HepG2 (cell line): Measurements from ENCODE around the gene AIF1. TPM values are rescaled to one million over a fixed set of nuclear protein-coding genes. Genes with fewer than 3 reads are reported as not detected.

Experiments
- AKAP8 ChIP-seq: sonication (generic); formaldehyde crosslinking; IDR thresholded peaks from 2 replicates; pipeline ENCODE4 v1.5.1; 2020; ENCODE audit warnings: mild to moderate bottlenecking, missing genetic modification reagents
- ATF7 ChIP-seq, 2 experiments: fragments of 450-650 bp in 1 of 2; sonication (generic) in 1 of 2; formaldehyde crosslinking in 1 of 2; IDR thresholded peaks; 2 replicates each; pipeline versions ENCODE4 v1.4.0 to v1.6.1; 2016 to 2020; ENCODE audit warnings: antibody characterized with exemption in 1 of 2, mild to moderate bottlenecking in 1 of 2, missing genetic modification reagents in 1 of 2
- FIP1L1 ChIP-seq: fragments of 200-400 bp; formaldehyde crosslinking; IDR thresholded peaks from 2 replicates; pipeline ENCODE4 v1.6.1; 2018; ENCODE audit warnings: low read depth, mild to moderate bottlenecking, low read length, moderate library complexity, borderline replicate concordance; ENCODE audit not compliant: insufficient read depth
- HDAC6 ChIP-seq: fragments of 200-600 bp; sonication (generic); IDR thresholded peaks from 2 replicates; pipeline ENCODE4 v1.7.0; 2017; ENCODE audit warnings: mild to moderate bottlenecking, antibody characterized with exemption, low read length, low read depth
- HNRNPL ChIP-seq: fragments of 200-400 bp; formaldehyde crosslinking; IDR thresholded peaks from 2 replicates; pipeline ENCODE4 v1.6.1; 2017; ENCODE audit warnings: mild to moderate bottlenecking, low read depth, low read length
- HNRNPLL ChIP-seq: fragments of 200-400 bp; formaldehyde crosslinking; IDR thresholded peaks from 2 replicates; pipeline ENCODE4 v1.6.1; 2017; ENCODE audit warnings: mild to moderate bottlenecking, low read depth, low read length; ENCODE audit not compliant: poor library complexity, severe bottlenecking
- ISX ChIP-seq: sonication (generic); formaldehyde crosslinking; conservative IDR thresholded peaks from 2 replicates; pipeline ENCODE4 v1.5.0; 2020; ENCODE audit warnings: missing genetic modification reagents
- MBNL3 ChIP-seq: fragments of 250-450 bp; sonication (Bioruptor Pico); conservative IDR thresholded peaks from 2 replicates; pipeline ENCODE4 v1.8.0; 2022; ENCODE audit warnings: mild to moderate bottlenecking, inconsistent platforms
- MTA1 ChIP-seq: sonication (generic); formaldehyde crosslinking; IDR thresholded peaks from 2 replicates; pipeline ENCODE4 v1.4.0; 2020; ENCODE audit warnings: missing genetic modification reagents, mild to moderate bottlenecking, borderline replicate concordance
- NONO ChIP-seq, 2 experiments: fragments of 450-650 bp in 1 of 2; sonication (generic) in 1 of 2; formaldehyde crosslinking in 1 of 2; IDR thresholded peaks in 1 of 2; conservative IDR thresholded peaks in 1 of 2; 2 replicates each; pipeline versions ENCODE4 v1.6.1 to v1.8.0; 2017 to 2022; ENCODE audit warnings: mild to moderate bottlenecking in 1 of 2, missing genetic modification reagents in 1 of 2, moderate library complexity in 1 of 2
- PITX1 ChIP-seq: sonication (generic); formaldehyde crosslinking; IDR thresholded peaks from 2 replicates; pipeline ENCODE4 v1.5.1; 2020; ENCODE audit warnings: mild to moderate bottlenecking, missing genetic modification reagents
- PTBP1 ChIP-seq: fragments of 200-400 bp; formaldehyde crosslinking; IDR thresholded peaks from 2 replicates; pipeline ENCODE4 v1.6.1; 2018; ENCODE audit warnings: low read length, low read depth; ENCODE audit not compliant: poor library complexity, severe bottlenecking
- RFXANK ChIP-seq: IDR thresholded peaks from 2 replicates; pipeline ENCODE4 v1.6.1; 2016
- THRA ChIP-seq: sonication (generic); formaldehyde crosslinking; IDR thresholded peaks from 2 replicates; pipeline ENCODE4 v1.4.0; 2020; ENCODE audit warnings: missing genetic modification reagents, borderline replicate concordance
- ZFX ChIP-seq: sonication (generic); formaldehyde crosslinking; IDR thresholded peaks from 2 replicates; pipeline ENCODE4 v1.4.0; 2020; ENCODE audit warnings: mild to moderate bottlenecking, low read depth, missing genetic modification reagents, moderate library complexity
- ZNF138 ChIP-seq: sonication (generic); formaldehyde crosslinking; IDR thresholded peaks from 2 replicates; pipeline ENCODE4 v1.5.0; 2020; ENCODE audit warnings: mild to moderate bottlenecking, low read depth, missing genetic modification reagents
- ZNF446 ChIP-seq: sonication (generic); formaldehyde crosslinking; IDR thresholded peaks from 2 replicates; pipeline ENCODE4 v1.5.0; 2020; ENCODE audit warnings: mild to moderate bottlenecking, missing genetic modification reagents
- ZNF563 ChIP-seq: sonication (generic); formaldehyde crosslinking; IDR thresholded peaks from 2 replicates; pipeline ENCODE4 v1.8.0; 2022; ENCODE audit warnings: mild to moderate bottlenecking, moderate library complexity, missing genetic modification reagents
- ZNF616 ChIP-seq: sonication (generic); formaldehyde crosslinking; IDR thresholded peaks from 2 replicates; pipeline ENCODE4 v1.5.0; 2020; ENCODE audit warnings: low read depth, mild to moderate bottlenecking, missing genetic modification reagents
- ZNF746 ChIP-seq: sonication (generic); formaldehyde crosslinking; IDR thresholded peaks from 2 replicates; pipeline ENCODE4 v1.8.0; 2022; ENCODE audit warnings: mild to moderate bottlenecking, missing genetic modification reagents
- ZNF891 ChIP-seq: sonication (generic); formaldehyde crosslinking; IDR thresholded peaks from 2 replicates; pipeline ENCODE4 v1.5.0; 2020; ENCODE audit warnings: mild to moderate bottlenecking, missing genetic modification reagents
- polyA plus RNA-seq, 8 experiments: library from polyadenylated mRNA; depleted of rRNA in 3 of 8; stranded (reverse) in 7 of 8; unstranded in 1 of 8; fragments of >200 nt; fragmentation: Illumina TruSeq in 4 of 8; extraction: Trizol in 4 of 8; gene quantifications; 2 replicates each; pipeline versions ENCODE4 v1.2.1 to v1.2.3, GENCODE V29; 2011 to 2016; ENCODE audit warnings: low read depth in 4 of 8, missing spikeins in 1 of 8, mixed read lengths in 1 of 8; ENCODE audit not compliant: insufficient read depth in 1 of 8
- total RNA-seq, 5 experiments: library from RNA; depleted of rRNA; stranded (reverse); fragments of >200 nt; fragmentation: Illumina TruSeq; extraction: Trizol; gene quantifications; 2 replicates each; pipeline ENCODE4 v1.2.3, GENCODE V29; 2016; ENCODE audit warnings: low read depth in 1 of 5
- TF ChIP-seq, protein P1 (sequence below): sonication (generic); formaldehyde crosslinking; IDR thresholded peaks from 2 replicates; pipeline ENCODE4 v1.4.0; 2020; ENCODE audit warnings: missing genetic modification reagents, borderline replicate concordance
- TF ChIP-seq, protein P2 (sequence below): IDR thresholded peaks from 2 replicates; pipeline ENCODE4 v1.6.1; 2016; ENCODE audit warnings: missing biosample characterization, missing genetic modification reagents, low read depth

AIF1 gene
- total and polyA plus RNA-seq, 2 of the 13 experiments (the other 11 are each of a cell fraction or from before 2014, with no cell fraction given): 1.5 TPM; not detected in 1

GRCh38 chr6:31652925-31653724 is 38.1 kb downstream of the AIF1 start (continued):
- TF ChIP-seq ZNF746 (CRISPR knock-in tag) (no peak; the same call in 1 of the 2 replicates), PITX1 (CRISPR knock-in tag) (peak; percentile 25; the same call in 1 of the 2 replicates), NONO (IDR thresholded peaks at IDR 0.05) (no peak), NONO (CRISPR knock-in tag; conservative IDR thresholded peaks at IDR 0.05) (peak; percentile 10; the same call in 1 of the 2 replicates), MTA1 (no peak), ZNF891 (CRISPR knock-in tag) (no peak), FIP1L1 (0 out of 2 replicates have a peak, but pooled peaks have one; percentile 34), AKAP8 (CRISPR knock-in tag) (no peak), ZFX (CRISPR knock-in tag) (peak; percentile 48; the same call in 1 of the 2 replicates), ISX (CRISPR knock-in tag) (no peak), ATF7 (IDR thresholded peaks at IDR 0.05) (no peak), ATF7 (CRISPR knock-in tag; IDR thresholded peaks at IDR 0.05) (no peak), THRA (CRISPR knock-in tag) (peak; percentile 10; the same call in 1 of the 2 replicates), ZNF563 (CRISPR knock-in tag) (no peak; the same call in none of the 2 replicates), ZNF138 (CRISPR knock-in tag) (peak; percentile 89; the same call in 1 of the 2 replicates), HNRNPLL (peak; percentile 43), ZNF616 (CRISPR knock-in tag) (no peak), MBNL3 (CRISPR knock-in tag) (no peak), RFXANK (CRISPR knock-in tag) (peak; percentile 1; the same call in 1 of the 2 replicates), HDAC6 (no peak), HNRNPL (no peak), ZNF446 (CRISPR knock-in tag) (peak; percentile 67; the same call in 1 of the 2 replicates), PTBP1 (no peak)
- TF ChIP-seq, protein P1, sequence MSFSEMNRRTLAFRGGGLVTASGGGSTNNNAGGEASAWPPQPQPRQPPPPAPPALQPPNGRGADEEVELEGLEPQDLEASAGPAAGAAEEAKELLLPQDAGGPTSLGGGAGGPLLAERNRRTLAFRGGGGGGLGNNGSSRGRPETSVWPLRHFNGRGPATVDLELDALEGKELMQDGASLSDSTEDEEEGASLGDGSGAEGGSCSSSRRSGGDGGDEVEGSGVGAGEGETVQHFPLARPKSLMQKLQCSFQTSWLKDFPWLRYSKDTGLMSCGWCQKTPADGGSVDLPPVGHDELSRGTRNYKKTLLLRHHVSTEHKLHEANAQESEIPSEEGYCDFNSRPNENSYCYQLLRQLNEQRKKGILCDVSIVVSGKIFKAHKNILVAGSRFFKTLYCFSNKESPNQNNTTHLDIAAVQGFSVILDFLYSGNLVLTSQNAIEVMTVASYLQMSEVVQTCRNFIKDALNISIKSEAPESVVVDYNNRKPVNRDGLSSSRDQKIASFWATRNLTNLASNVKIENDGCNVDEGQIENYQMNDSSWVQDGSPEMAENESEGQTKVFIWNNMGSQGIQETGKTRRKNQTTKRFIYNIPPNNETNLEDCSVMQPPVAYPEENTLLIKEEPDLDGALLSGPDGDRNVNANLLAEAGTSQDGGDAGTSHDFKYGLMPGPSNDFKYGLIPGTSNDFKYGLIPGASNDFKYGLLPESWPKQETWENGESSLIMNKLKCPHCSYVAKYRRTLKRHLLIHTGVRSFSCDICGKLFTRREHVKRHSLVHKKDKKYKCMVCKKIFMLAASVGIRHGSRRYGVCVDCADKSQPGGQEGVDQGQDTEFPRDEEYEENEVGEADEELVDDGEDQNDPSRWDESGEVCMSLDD: no peak
- TF ChIP-seq, protein P2, sequence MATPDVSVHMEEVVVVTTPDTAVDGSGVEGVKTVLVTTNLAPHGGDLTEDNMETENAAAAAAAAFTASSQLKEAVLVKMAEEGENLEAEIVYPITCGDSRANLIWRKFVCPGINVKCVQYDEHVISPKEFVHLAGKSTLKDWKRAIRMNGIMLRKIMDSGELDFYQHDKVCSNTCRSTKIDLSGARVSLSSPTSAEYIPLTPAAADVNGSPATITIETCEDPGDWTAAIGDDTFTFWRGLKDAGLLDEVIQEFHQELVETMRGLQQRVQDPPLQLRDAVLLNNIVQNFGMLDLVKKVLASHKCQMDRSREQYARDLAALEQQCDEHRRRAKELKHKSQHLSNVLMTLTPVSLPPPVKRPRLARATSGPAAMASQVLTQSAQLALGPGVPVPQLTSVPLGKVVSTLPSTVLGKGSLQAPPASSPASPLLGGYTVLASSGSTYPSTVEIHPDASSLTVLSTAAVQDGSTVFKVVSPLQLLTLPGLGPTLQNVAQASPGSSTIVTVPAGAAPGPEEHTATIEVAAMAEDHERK (CRISPR knock-in tag): no peak
